CD14-positive monocyte (primary cell): ENCODE data around the gene ZNF391. TPM values are rescaled to one million over a fixed set of nuclear protein-coding genes. Genes with fewer than 3 reads are reported as not detected.
"Not testable (repeated sequence)": the region's sequence is repeated elsewhere in the genome, so short reads cannot be mapped to it uniquely, and the experiment has no call there.

Experiments
- DNase-seq, 3 donors: peaks; one replicate each; pipeline ENCODE4 v3.0.0-alpha.2; 2011 to 2022
- H2AFZ ChIP-seq: 2 replicates; pipeline ENCODE4 v1.6.0; 2012; ENCODE audit warnings: mild to moderate bottlenecking, low read depth, low read length, inconsistent platforms; ENCODE audit not compliant: insufficient read depth, poor library complexity, severe bottlenecking
- H3K27ac ChIP-seq, 2 donors: 1 replicate in 1 of 2; 2 replicates in 1 of 2; pipeline ENCODE4 v1.5.1; 2012 to 2013; ENCODE audit warnings: low read length in 2 of 2, control low read depth in 1 of 2, inconsistent platforms in 1 of 2, low read depth in 1 of 2, mild to moderate bottlenecking in 1 of 2
- H3K27me3 ChIP-seq, 2 donors: one replicate each; pipeline versions ENCODE4 v1.6.0 to v1.6.1; 2011 to 2013; ENCODE audit warnings: low read length in 2 of 2; ENCODE audit not compliant: control insufficient read depth in 2 of 2, insufficient read depth in 2 of 2
- H3K36me3 ChIP-seq, 2 donors: replicated peaks in 1 of 2; 1 replicate in 1 of 2; 2 replicates in 1 of 2; pipeline versions ENCODE4 v1.5.1 to v1.6.1; 2012 to 2013; ENCODE audit warnings: low read length in 2 of 2, control low read depth in 1 of 2, inconsistent platforms in 1 of 2, mild to moderate bottlenecking in 1 of 2; ENCODE audit not compliant: insufficient read depth in 2 of 2, control insufficient read depth in 1 of 2
- H3K4me1 ChIP-seq, 2 donors: 1 replicate in 1 of 2; 2 replicates in 1 of 2; pipeline versions ENCODE4 v1.5.1 to v1.6.1; 2012 to 2013; ENCODE audit warnings: low read length in 2 of 2, control low read depth in 1 of 2, inconsistent platforms in 1 of 2, mild to moderate bottlenecking in 1 of 2, moderate library complexity in 1 of 2; ENCODE audit not compliant: insufficient read depth in 2 of 2, control insufficient read depth in 1 of 2
- H3K4me2 ChIP-seq: replicated peaks from 2 replicates; pipeline ENCODE3; 2012; ENCODE audit warnings: low read length, moderate library complexity, mild to moderate bottlenecking; ENCODE audit not compliant: poor library complexity, severe bottlenecking; ENCODE audit errors: extremely low read depth
- H3K4me3 ChIP-seq, 3 experiments: fragments of 200-600 bp in 1 of 3; sonication (generic) in 1 of 3; replicated peaks in 1 of 3; 1 replicate in 2 of 3; 2 replicates in 1 of 3; pipeline ENCODE4 v1.5.1; 2011 to 2013; ENCODE audit warnings: low read length in 3 of 3, mild to moderate bottlenecking in 3 of 3, control low read depth in 2 of 3, low read depth in 2 of 3, inconsistent platforms in 1 of 3, moderate library complexity in 1 of 3
- H3K79me2 ChIP-seq: 2 replicates; pipeline ENCODE4 v1.6.0; 2012; ENCODE audit warnings: mild to moderate bottlenecking, control low read depth, inconsistent platforms, low read length, moderate library complexity; ENCODE audit not compliant: insufficient read depth
- H3K9ac ChIP-seq: 2 replicates; pipeline ENCODE4 v1.6.0; 2017; ENCODE audit warnings: low read length, mild to moderate bottlenecking; ENCODE audit not compliant: insufficient read depth, poor library complexity, severe bottlenecking
- H3K9me3 ChIP-seq, 2 donors: replicated peaks in 1 of 2; 1 replicate in 1 of 2; 2 replicates in 1 of 2; pipeline versions ENCODE4 v1.5.1 to v1.6.1; 2012 to 2013; ENCODE audit warnings: low read length in 2 of 2, control low read depth in 1 of 2; ENCODE audit not compliant: control insufficient read depth in 1 of 2, insufficient read depth in 1 of 2
- H4K20me1 ChIP-seq: 2 replicates; pipeline ENCODE4 v1.6.0; 2012; ENCODE audit warnings: mild to moderate bottlenecking, low read length, control low read depth, moderate library complexity; ENCODE audit not compliant: insufficient read depth
- H3K27ac Mint-ChIP-seq, 7 donors: one replicate each; pipeline ENCODE4 v1.8.0; 2020; ENCODE audit warnings: mild to moderate bottlenecking in 7 of 7, mixed read lengths in 7 of 7, moderate library complexity in 6 of 7, inconsistent platforms in 2 of 7
- H3K27me3 Mint-ChIP-seq, 3 donors: one replicate each; pipeline ENCODE4 v1.8.0; 2021 to 2022; ENCODE audit warnings: low read depth in 3 of 3, mild to moderate bottlenecking in 3 of 3, mixed read lengths in 3 of 3, moderate library complexity in 3 of 3, inconsistent platforms in 1 of 3
- H3K36me3 Mint-ChIP-seq, 2 donors: one replicate each; pipeline ENCODE4 v1.8.0; 2020; ENCODE audit warnings: mixed read lengths in 2 of 2, inconsistent platforms in 1 of 2, mild to moderate bottlenecking in 1 of 2
- H3K4me1 Mint-ChIP-seq: one replicate; pipeline ENCODE4 v1.8.0; 2020; ENCODE audit warnings: mild to moderate bottlenecking, mixed read lengths
- H3K4me3 Mint-ChIP-seq, 2 donors: one replicate each; pipeline ENCODE4 v1.8.0; 2020; ENCODE audit warnings: mild to moderate bottlenecking in 2 of 2, mixed read lengths in 2 of 2, moderate library complexity in 1 of 2
- H3K9me3 Mint-ChIP-seq, 7 donors: one replicate each; pipeline ENCODE4 v1.8.0; 2020 to 2022; ENCODE audit warnings: mixed read lengths in 7 of 7, mild to moderate bottlenecking in 6 of 7, moderate library complexity in 6 of 7, inconsistent platforms in 2 of 7
- WGBS: methylation state at CpG from one replicate; pipeline ENCODE4 v1.1.5; 2013; ENCODE audit warnings: missing lambda C conversion rate; ENCODE audit not compliant: insufficient coverage; 5-methylcytosine and 5-hydroxymethylcytosine counted together
- intact Hi-C, 2 donors: fragments of 100-400 bp; cut with micrococcal nuclease; formaldehyde crosslinking; loops; one replicate each; pipeline versions ENCODE4 v1.15.0 to v1.15.1; 2023
- polyA plus RNA-seq, 3 donors: library from polyadenylated mRNA; depleted of rRNA in 1 of 3; unstranded in 2 of 3; stranded (reverse) in 1 of 3; fragments of 300-500 nt in 2 of 3; fragments of >200 nt in 1 of 3; fragmentation: Illumina TruSeq in 2 of 3; gene quantifications; 1 replicate in 2 of 3; 2 replicates in 1 of 3; pipeline ENCODE4 v1.2.3, GENCODE V29; 2012 to 2021
- TF ChIP-seq, protein P1 (sequence below): fragments of 200-600 bp; IDR thresholded peaks from one replicate; pipeline ENCODE4 v1.8.0; 2022; ENCODE audit warnings: antibody characterized with exemption, mild to moderate bottlenecking

The ZNF391 gene
- polyA plus RNA-seq, 3 donors = 0.07 to 0.17 TPM; not detected in 1

DNA sequence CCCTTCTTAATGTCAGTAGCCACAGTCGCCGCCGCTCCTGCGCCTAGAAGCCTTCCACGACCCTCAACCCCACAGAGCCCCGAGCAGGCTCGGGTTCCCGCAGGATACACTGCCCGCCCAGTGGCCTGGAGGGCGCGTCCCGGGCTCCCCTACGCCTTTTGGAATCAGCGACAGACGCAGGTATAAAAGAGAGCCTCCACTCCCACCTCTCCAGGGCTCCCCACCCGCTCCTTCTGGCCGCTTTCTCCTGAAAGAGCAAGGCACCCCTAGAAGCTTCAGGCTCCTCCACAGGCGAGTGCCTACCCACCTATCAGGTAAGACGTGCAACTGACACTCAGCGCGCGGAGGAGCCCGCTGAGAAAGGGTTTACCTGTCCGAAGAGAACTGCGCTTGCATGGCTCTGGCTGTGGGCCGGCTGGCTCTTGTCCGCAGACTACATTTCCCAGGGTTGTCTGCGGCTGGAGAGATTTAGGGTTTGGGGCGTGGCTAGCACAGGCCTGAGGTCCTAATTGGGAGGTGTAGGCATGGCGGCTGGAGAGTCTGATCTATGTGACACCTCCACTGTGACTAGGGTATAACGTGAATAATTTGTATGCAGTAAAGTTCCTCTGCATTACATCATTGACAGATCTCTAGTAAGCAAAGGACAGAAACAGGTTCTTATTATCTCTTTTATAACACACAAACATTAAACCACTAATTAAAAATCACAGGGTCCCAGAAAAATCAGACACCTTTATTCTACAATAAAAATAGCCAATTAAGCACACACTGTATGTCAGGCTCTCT is 13.5 kb upstream of the ZNF391 start:
- Histone ChIP-seq H3K9ac (peak overlapping the region; percentile 20), H4K20me1 (no peaks in the 10 kb centered on the region), H3K36me3 (no peaks in the 10 kb centered on the region), H3K4me3 (peak overlapping the region; percentile 1 to 71 (median 30)), H3K9me3 (peaks cover 6 to 12% of the 10 kb centered on the region in 2 donors), H3K27ac (no peak overlapping the region), H3K27me3 (peaks cover 5 to 24% of the 10 kb centered on the region in 2 donors), H3K79me2 (no peaks in the 10 kb centered on the region), H3K4me2 (peak overlapping the region; percentile 73), H2AFZ (peak overlapping the region; percentile 83), H3K4me1 (peaks cover 6 to 13% of the 10 kb centered on the region in 2 donors)
- peaks cover 0 to 4% of the 10 kb centered on the region in 2 donors for H3K36me3 Mint-ChIP-seq
- under 1% methylated on average over 29 of the region's 31 CpGs for WGBS
- H3K4me3 Mint-ChIP-seq = peak overlapping the region; percentile 77 to 86
- intact Hi-C loops = no loop called here
- H3K9me3 Mint-ChIP-seq = peaks cover 6 to 36% (median 23%) of the 10 kb centered on the region in 7 donors
- peaks cover 21 to 30% (median 27%) of the 10 kb centered on the region in 3 donors for H3K27me3 Mint-ChIP-seq
- TF ChIP-seq, protein P1, sequence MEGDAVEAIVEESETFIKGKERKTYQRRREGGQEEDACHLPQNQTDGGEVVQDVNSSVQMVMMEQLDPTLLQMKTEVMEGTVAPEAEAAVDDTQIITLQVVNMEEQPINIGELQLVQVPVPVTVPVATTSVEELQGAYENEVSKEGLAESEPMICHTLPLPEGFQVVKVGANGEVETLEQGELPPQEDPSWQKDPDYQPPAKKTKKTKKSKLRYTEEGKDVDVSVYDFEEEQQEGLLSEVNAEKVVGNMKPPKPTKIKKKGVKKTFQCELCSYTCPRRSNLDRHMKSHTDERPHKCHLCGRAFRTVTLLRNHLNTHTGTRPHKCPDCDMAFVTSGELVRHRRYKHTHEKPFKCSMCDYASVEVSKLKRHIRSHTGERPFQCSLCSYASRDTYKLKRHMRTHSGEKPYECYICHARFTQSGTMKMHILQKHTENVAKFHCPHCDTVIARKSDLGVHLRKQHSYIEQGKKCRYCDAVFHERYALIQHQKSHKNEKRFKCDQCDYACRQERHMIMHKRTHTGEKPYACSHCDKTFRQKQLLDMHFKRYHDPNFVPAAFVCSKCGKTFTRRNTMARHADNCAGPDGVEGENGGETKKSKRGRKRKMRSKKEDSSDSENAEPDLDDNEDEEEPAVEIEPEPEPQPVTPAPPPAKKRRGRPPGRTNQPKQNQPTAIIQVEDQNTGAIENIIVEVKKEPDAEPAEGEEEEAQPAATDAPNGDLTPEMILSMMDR = no peak
- peaks cover 17% of the 10 kb centered on the region for H3K4me1 Mint-ChIP-seq
- H3K27ac Mint-ChIP-seq = no peak overlapping the region
- DNase-seq = peak; percentile 5 to 15 (median 10)

DNA sequence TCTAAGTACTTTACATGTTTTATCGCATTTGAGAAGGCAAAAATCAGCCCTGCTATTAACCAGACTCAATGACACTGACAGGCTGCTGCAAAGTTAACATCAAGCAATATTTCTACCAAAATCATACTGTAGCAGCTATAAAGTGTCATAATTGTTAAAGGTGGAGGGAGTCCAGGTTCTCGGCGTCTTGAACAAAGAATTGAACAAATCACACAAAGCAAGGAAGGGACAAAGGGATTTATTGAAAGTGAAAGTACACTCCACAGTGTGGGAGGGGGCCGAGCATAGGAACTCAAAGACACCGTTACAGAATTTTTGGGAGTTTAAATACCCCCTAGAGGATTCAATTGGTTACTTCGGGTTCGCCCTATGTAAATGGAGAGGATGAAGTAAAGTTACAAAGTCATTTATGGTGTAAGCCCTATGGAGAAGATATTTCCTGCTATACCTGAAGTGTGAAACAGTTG is 12.9 kb upstream of the ZNF391 start:
- WGBS = no CpG with 5 or more reads among the region's 7 CpGs
- H2AFZ ChIP-seq = peak overlapping the region; percentile 45
- H3K27me3 Mint-ChIP-seq = peaks cover 21 to 30% (median 27%) of the 10 kb centered on the region in 3 donors
- peak overlapping the region; percentile 48 to 86 for H3K4me3 Mint-ChIP-seq
- peak overlapping the region in 1 of 3 experiments; percentile 71 for H3K4me3 ChIP-seq
- H3K36me3 Mint-ChIP-seq = peaks cover 0 to 4% of the 10 kb centered on the region in 2 donors
- H3K4me1 Mint-ChIP-seq = peaks cover 17% of the 10 kb centered on the region
- no peak for DNase-seq
- H3K36me3 ChIP-seq = no peaks in the 10 kb centered on the region
- peaks cover 13 to 14% of the 10 kb centered on the region in 2 donors for H3K9me3 ChIP-seq
- H3K27me3 ChIP-seq = peaks cover 5 to 24% of the 10 kb centered on the region in 2 donors
- peak overlapping the region; percentile 73 for H3K4me2 ChIP-seq
- TF ChIP-seq, protein P1 = no peak
- H3K27ac Mint-ChIP-seq = no peak overlapping the region
- intact Hi-C loops = no loop called here
- peaks cover 6 to 13% of the 10 kb centered on the region in 2 donors for H3K4me1 ChIP-seq
- no peaks in the 10 kb centered on the region for H4K20me1 ChIP-seq
- H3K9ac ChIP-seq = no peak overlapping the region
- peaks cover 11 to 42% (median 28%) of the 10 kb centered on the region in 7 donors for H3K9me3 Mint-ChIP-seq
- H3K79me2 ChIP-seq = no peaks in the 10 kb centered on the region
- H3K27ac ChIP-seq = no peak overlapping the region

DNA sequence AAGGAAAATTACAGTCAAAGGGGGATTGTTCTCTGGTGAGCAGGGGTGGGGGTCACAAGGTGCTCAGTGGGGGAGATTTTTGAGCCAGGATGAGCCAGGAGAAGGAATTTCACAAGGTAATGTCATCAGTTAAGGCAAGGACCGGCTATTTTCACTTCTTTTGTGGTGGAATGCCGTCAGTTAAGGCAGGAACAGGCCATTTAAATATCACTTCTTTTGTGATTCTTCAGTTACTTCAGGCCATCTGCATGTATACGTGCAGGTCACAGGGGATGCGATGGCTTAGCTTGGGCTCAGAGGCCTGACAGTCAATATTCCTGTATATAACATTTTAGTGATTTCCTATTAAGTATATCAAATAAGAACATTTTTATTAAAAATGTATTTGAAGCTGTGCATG is 10.2 kb upstream of the ZNF391 start:
- H3K36me3 Mint-ChIP-seq, H3K36me3 ChIP-seq, DNase-seq, H3K79me2 ChIP-seq, intact Hi-C loops, H3K4me3 Mint-ChIP-seq, H3K27ac Mint-ChIP-seq, H3K4me3 ChIP-seq, H3K4me2 ChIP-seq, H3K27ac ChIP-seq, H2AFZ ChIP-seq, H3K9ac ChIP-seq, H4K20me1 ChIP-seq: not testable (repeated sequence)
- H3K9me3 ChIP-seq = peaks cover 27 to 28% of the 10 kb centered on the region in 2 donors
- peaks cover 5 to 18% of the 10 kb centered on the region in 2 donors for H3K27me3 ChIP-seq
- Mint-ChIP-seq H3K9me3 (peaks cover 22 to 60% (median 42%) of the 10 kb centered on the region in 7 donors), H3K4me1 (peaks cover 17% of the 10 kb centered on the region), H3K27me3 (peaks cover 19 to 25% (median 24%) of the 10 kb centered on the region in 3 donors)
- 86% methylated on average over 1 of the region's 4 CpGs for WGBS
- peaks cover 6 to 13% of the 10 kb centered on the region in 2 donors for H3K4me1 ChIP-seq
